Loucy (cell line): ENCODE measurements around the gene HOXC5.
A peak's percentile ranks its signal among the peaks of the same experiment; 100 is the strongest.

Experiments used
- H2AFZ ChIP-seq: fragments of 200-600 bp; sonication (generic); 2 replicates; pipeline ENCODE4 v1.6.0; 2016; ENCODE audit warnings: antibody characterized with exemption, mild to moderate bottlenecking, low read length, moderate library complexity
- H3F3A ChIP-seq: fragments of 200-600 bp; 2 replicates; pipeline ENCODE4 v1.6.0; 2016; ENCODE audit warnings: antibody characterized with exemption, low read depth, mild to moderate bottlenecking
- H3K27me3 ChIP-seq: fragments of 200-600 bp; sonication (generic); 2 replicates; pipeline ENCODE4 v1.6.1; 2014; ENCODE audit warnings: low read length, mild to moderate bottlenecking; ENCODE audit not compliant: insufficient read depth, poor library complexity, severe bottlenecking
- H3K36me3 ChIP-seq: fragments of 200-600 bp; sonication (generic); 2 replicates; pipeline ENCODE4 v1.6.1; 2016; ENCODE audit warnings: low read length; ENCODE audit not compliant: insufficient read depth
- H3K4me1 ChIP-seq: fragments of 200-600 bp; sonication (generic); 2 replicates; pipeline ENCODE4 v1.5.1; 2014; ENCODE audit warnings: low read length, mild to moderate bottlenecking; ENCODE audit not compliant: insufficient read depth, poor library complexity, severe bottlenecking
- H3K4me2 ChIP-seq: fragments of 200-600 bp; sonication (generic); 2 replicates; pipeline ENCODE4 v1.6.0; 2014; ENCODE audit warnings: antibody characterized with exemption, low read length, low read depth, mild to moderate bottlenecking; ENCODE audit not compliant: poor library complexity, severe bottlenecking
- H3K4me3 ChIP-seq: fragments of 200-600 bp; sonication (generic); 2 replicates; pipeline ENCODE4 v1.5.1; 2014; ENCODE audit warnings: low read length, mild to moderate bottlenecking, mixed read lengths; ENCODE audit not compliant: poor library complexity, severe bottlenecking
- H3K79me2 ChIP-seq: fragments of 200-600 bp; sonication (generic); 2 replicates; pipeline ENCODE4 v1.6.1; 2014; ENCODE audit warnings: low read length; ENCODE audit not compliant: insufficient read depth
- H3K9ac ChIP-seq: fragments of 200-600 bp; sonication (generic); 2 replicates; pipeline ENCODE4 v1.6.0; 2014; ENCODE audit warnings: mild to moderate bottlenecking, low read depth, low read length, moderate library complexity; ENCODE audit not compliant: poor library complexity, severe bottlenecking
- H3K9me2 ChIP-seq: fragments of 200-600 bp; sonication (generic); replicated peaks from 2 replicates; pipeline ENCODE4 v1.6.1; 2016; ENCODE audit warnings: low read depth, low read length, mixed read lengths
- H3K9me3 ChIP-seq: fragments of 200-600 bp; sonication (generic); 2 replicates; pipeline ENCODE4 v1.6.1; 2014; ENCODE audit warnings: mild to moderate bottlenecking, antibody characterized with exemption, low read length, low read depth; ENCODE audit not compliant: insufficient read depth
- H4K20me1 ChIP-seq: fragments of 200-600 bp; sonication (generic); 2 replicates; pipeline ENCODE4 v1.6.0; 2014; ENCODE audit warnings: antibody characterized with exemption, low read length, mild to moderate bottlenecking; ENCODE audit not compliant: insufficient read depth, poor library complexity, severe bottlenecking
- CTCF ChIP-seq: fragments of 200-600 bp; sonication (generic); conservative IDR thresholded peaks from 2 replicates; pipeline ENCODE4 v1.5.1; 2014; ENCODE audit warnings: mild to moderate bottlenecking, antibody characterized with exemption, low read length
- EZH2phosphoT487 ChIP-seq: fragments of 200-600 bp; IDR thresholded peaks from 2 replicates; pipeline ENCODE4 v1.6.1; 2018; ENCODE audit warnings: antibody characterized with exemption, mild to moderate bottlenecking, moderate library complexity, borderline replicate concordance

Gene HOXC5

GRCh38 chr12:53994264-53995001 lies 38.4 kb upstream of the HOXC5 start:
- H3K9me3 ChIP-seq = no peaks in the 10 kb centered on the region
- peak overlapping the region; percentile 84 for H3K4me2 ChIP-seq
- no peak overlapping the region for H2AFZ ChIP-seq
- H3K79me2 ChIP-seq = peaks cover 47% of the 10 kb centered on the region
- H3K4me3 ChIP-seq = peak overlapping the region; percentile 82
- H3K9ac ChIP-seq = peak overlapping the region; percentile 97
- H3K27me3 ChIP-seq = no peaks in the 10 kb centered on the region
- H3F3A ChIP-seq = no peaks in the 10 kb centered on the region
- H3K9me2 ChIP-seq = no peaks in the 10 kb centered on the region
- H3K4me1 ChIP-seq = peaks cover 61% of the 10 kb centered on the region
- no peak for TF ChIP-seq EZH2phosphoT487
- peaks cover 4% of the 10 kb centered on the region for H4K20me1 ChIP-seq
- H3K36me3 ChIP-seq = no peaks in the 10 kb centered on the region

GRCh38 chr12:53995002-53995377 lies 37.9 kb upstream of the HOXC5 start:
- Histone ChIP-seq H3F3A (no peaks in the 10 kb centered on the region), H3K4me3 (peak overlapping the region; percentile 82), H3K9me3 (no peaks in the 10 kb centered on the region), H3K27me3 (no peaks in the 10 kb centered on the region), H3K79me2 (peaks cover 47% of the 10 kb centered on the region), H3K4me2 (peak overlapping the region; percentile 84), H4K20me1 (peaks cover 4% of the 10 kb centered on the region), H3K9ac (peak overlapping the region; percentile 97), H2AFZ (peak overlapping the region; percentile 78), H3K9me2 (no peaks in the 10 kb centered on the region), H3K4me1 (peaks cover 56% of the 10 kb centered on the region), H3K36me3 (no peaks in the 10 kb centered on the region)
- no peak for TF ChIP-seq CTCF

- Histone ChIP-seq H3F3A (no peaks in the 10 kb centered on the region), H3K4me3 (peak overlapping the region; percentile 82), H3K79me2 (peaks cover 47% of the 10 kb centered on the region), H3K27me3 (no peaks in the 10 kb centered on the region), H4K20me1 (peaks cover 4% of the 10 kb centered on the region), H3K36me3 (no peaks in the 10 kb centered on the region), H3K9me3 (no peaks in the 10 kb centered on the region), H3K9ac (peak overlapping the region; percentile 97), H2AFZ (peak overlapping the region; percentile 78), H3K4me2 (peak overlapping the region; percentile 84), H3K9me2 (no peaks in the 10 kb centered on the region), H3K4me1 (peaks cover 50% of the 10 kb centered on the region)
- TF ChIP-seq EZH2phosphoT487 = no peak
- no peak for TF ChIP-seq CTCF
Measured at GRCh38 chr12:53995378-53996239, 37.2 kb upstream of the HOXC5 start.
